ENCODE data around the gene GADD45A. TPM values are rescaled to one million over a fixed set of nuclear protein-coding genes. Genes with fewer than 3 reads are reported as not detected.
"Not testable (repeated sequence)": the region's sequence is repeated elsewhere in the genome, so short reads cannot be mapped to it uniquely, and the experiment has no call there.

Gene GADD45A
- 100 to 1,000 TPM; 122 to 147 (median 133) TPM for polyA plus RNA-seq (ENCODE audit: insufficient read length in 4 of 4)

- DNase-seq (ENCODE audit: low read depth in 4 of 4, low spot score in 3 of 4): peak; percentile 88 to 98 (median 94)
Observed at GRCh38 chr1:67685067-67685557, at the start of gene GADD45A. Gene GADD45A (plus strand): TSS chr1:67685201. CDS start chr1:67685495, 294 bp downstream.

- DNase-seq (ENCODE audit: low read depth in 4 of 4, low spot score in 3 of 4): no peak
Observed at GRCh38 chr1:67636146-67636545, 48.9 kb upstream of the GADD45A start.

GRCh38 chr1:67639361-67639760 is 45.6 kb upstream of the GADD45A start:
- no peak for DNase-seq (ENCODE audit: low read depth in 4 of 4, low spot score in 3 of 4)

GRCh38 chr1:67642629-67643028 is 42.4 kb upstream of the GADD45A start:
- no peak for DNase-seq (ENCODE audit: low read depth in 4 of 4, low spot score in 3 of 4)

GRCh38 chr1:67644566-67644965 is 40.4 kb upstream of the GADD45A start:
- no peak for DNase-seq (ENCODE audit: low read depth in 4 of 4, low spot score in 3 of 4)

- DNase-seq (ENCODE audit: low read depth in 4 of 4, low spot score in 3 of 4): no peak
Observed at GRCh38 chr1:67645495-67646144, 39.4 kb upstream of the GADD45A start.

GRCh38 chr1:67646145-67647035 is 38.6 kb upstream of the GADD45A start:
- DNase-seq (ENCODE audit: low read depth in 4 of 4, low spot score in 3 of 4): no peak

- no peak for DNase-seq (ENCODE audit: low read depth in 4 of 4, low spot score in 3 of 4)
Observed at GRCh38 chr1:67647036-67647798, 37.8 kb upstream of the GADD45A start.

- no peak for DNase-seq (ENCODE audit: low read depth in 4 of 4, low spot score in 3 of 4)
Observed at GRCh38 chr1:67647814-67648358, 37.1 kb upstream of the GADD45A start.

- no peak for DNase-seq (ENCODE audit: low read depth in 4 of 4, low spot score in 3 of 4)
Observed at GRCh38 chr1:67648582-67649326, 36.2 kb upstream of the GADD45A start.

GRCh38 chr1:67650061-67650460 is 34.9 kb upstream of the GADD45A start:
- no peak for DNase-seq (ENCODE audit: low read depth in 4 of 4, low spot score in 3 of 4)

GRCh38 chr1:67651031-67651430 is 34.0 kb upstream of the GADD45A start:
- DNase-seq (ENCODE audit: low read depth in 4 of 4, low spot score in 3 of 4): no peak

GRCh38 chr1:67652800-67653199 is 32.2 kb upstream of the GADD45A start:
- no peak for DNase-seq (ENCODE audit: low read depth in 4 of 4, low spot score in 3 of 4)

GRCh38 chr1:67653304-67653703 is 31.7 kb upstream of the GADD45A start:
- no peak for DNase-seq (ENCODE audit: low read depth in 4 of 4, low spot score in 3 of 4)

GRCh38 chr1:67655581-67655980 is 29.4 kb upstream of the GADD45A start:
- no peak for DNase-seq (ENCODE audit: low read depth in 4 of 4, low spot score in 3 of 4)

GRCh38 chr1:67657152-67657551 is 27.8 kb upstream of the GADD45A start:
- DNase-seq (ENCODE audit: low read depth in 4 of 4, low spot score in 3 of 4): not testable (repeated sequence)

- no peak for DNase-seq (ENCODE audit: low read depth in 4 of 4, low spot score in 3 of 4)
Observed at GRCh38 chr1:67659229-67659628, 25.8 kb upstream of the GADD45A start.

- DNase-seq (ENCODE audit: low read depth in 4 of 4, low spot score in 3 of 4): no peak
Observed at GRCh38 chr1:67662884-67663283, 22.1 kb upstream of the GADD45A start.

- no peak for DNase-seq (ENCODE audit: low read depth in 4 of 4, low spot score in 3 of 4)
Observed at GRCh38 chr1:67664048-67664447, 21.0 kb upstream of the GADD45A start.

GRCh38 chr1:67665307-67665706 is 19.7 kb upstream of the GADD45A start:
- DNase-seq (ENCODE audit: low read depth in 4 of 4, low spot score in 3 of 4): not testable (repeated sequence)
